Measurements from ENCODE around the gene COA5.

Gene COA5

GRCh38 chr2:98551316-98551715, 57.0 kb downstream of the COA5 start:
- TF ChIP-seq, protein P1, sequence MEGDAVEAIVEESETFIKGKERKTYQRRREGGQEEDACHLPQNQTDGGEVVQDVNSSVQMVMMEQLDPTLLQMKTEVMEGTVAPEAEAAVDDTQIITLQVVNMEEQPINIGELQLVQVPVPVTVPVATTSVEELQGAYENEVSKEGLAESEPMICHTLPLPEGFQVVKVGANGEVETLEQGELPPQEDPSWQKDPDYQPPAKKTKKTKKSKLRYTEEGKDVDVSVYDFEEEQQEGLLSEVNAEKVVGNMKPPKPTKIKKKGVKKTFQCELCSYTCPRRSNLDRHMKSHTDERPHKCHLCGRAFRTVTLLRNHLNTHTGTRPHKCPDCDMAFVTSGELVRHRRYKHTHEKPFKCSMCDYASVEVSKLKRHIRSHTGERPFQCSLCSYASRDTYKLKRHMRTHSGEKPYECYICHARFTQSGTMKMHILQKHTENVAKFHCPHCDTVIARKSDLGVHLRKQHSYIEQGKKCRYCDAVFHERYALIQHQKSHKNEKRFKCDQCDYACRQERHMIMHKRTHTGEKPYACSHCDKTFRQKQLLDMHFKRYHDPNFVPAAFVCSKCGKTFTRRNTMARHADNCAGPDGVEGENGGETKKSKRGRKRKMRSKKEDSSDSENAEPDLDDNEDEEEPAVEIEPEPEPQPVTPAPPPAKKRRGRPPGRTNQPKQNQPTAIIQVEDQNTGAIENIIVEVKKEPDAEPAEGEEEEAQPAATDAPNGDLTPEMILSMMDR (IDR thresholded peaks at IDR 0.05; ENCODE audit: low read depth, low read length): no peak
- no peak overlapping the region for H3K4me3 ChIP-seq (ENCODE audit: low read depth, low read length)

GRCh38 chr2:98550165-98550564, 58.1 kb downstream of the COA5 start:
- TF ChIP-seq, protein P1 (IDR thresholded peaks at IDR 0.05; ENCODE audit: low read depth, low read length): no peak
- no peak overlapping the region for H3K4me3 ChIP-seq (ENCODE audit: low read depth, low read length)

All from WI38 (cell line).